GM12874 (cell line): ENCODE data around the gene ADCY1.

Source experiments
- CTCF ChIP-seq: IDR thresholded peaks from 2 replicates; pipeline ENCODE4 v1.5.1; 2011; ENCODE audit warnings: low read depth, mild to moderate bottlenecking, control low read depth, low read length, moderate library complexity; ENCODE audit not compliant: insufficient read depth

ADCY1 gene

GRCh38 chr7:45573204-45573603, 964 bp upstream of the ADCY1 start:
- TF ChIP-seq CTCF: no peak

DNA sequence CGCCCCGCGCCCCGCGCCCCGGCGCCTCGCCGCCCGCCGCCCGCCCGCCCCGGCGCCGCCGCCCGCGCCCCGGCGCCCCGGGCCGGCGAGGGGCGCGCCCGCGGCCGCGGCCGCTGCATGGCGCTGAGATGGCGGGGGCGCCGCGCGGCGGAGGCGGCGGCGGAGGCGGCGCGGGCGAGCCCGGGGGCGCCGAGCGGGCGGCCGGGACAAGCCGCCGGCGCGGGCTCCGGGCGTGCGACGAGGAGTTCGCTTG, 174 bp downstream of the ADCY1 start:
- TF ChIP-seq CTCF: no peak

GRCh38 chr7:45574669-45575500, 717 bp downstream of the ADCY1 start:
- TF ChIP-seq CTCF: no peak

GRCh38 chr7:45575501-45576248, 1.5 kb downstream of the ADCY1 start:
- no peak for TF ChIP-seq CTCF

- TF ChIP-seq CTCF: no peak
These were observed 2.2 kb downstream of the ADCY1 start for GRCh38 chr7:45576249-45576929.

DNA sequence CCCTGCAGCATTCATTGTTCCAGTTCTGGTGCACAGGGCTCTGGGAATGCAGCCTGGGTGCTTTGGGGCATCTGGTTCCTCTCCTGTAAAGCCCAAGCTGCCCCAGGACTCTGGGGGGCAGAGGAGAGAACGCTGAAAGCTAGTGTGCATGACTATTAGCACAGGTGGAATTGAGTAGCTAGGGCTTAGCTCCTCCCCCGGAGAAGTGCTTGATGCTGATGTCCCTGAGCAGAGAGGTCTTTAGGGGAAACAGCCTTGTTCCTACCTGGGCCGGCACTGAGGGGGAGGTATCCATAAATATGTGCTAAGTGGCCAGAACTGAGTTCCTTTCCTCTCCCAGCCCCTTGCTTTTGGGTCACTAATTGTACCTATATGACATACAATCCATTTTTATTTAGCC, 3.9 kb downstream of the ADCY1 start:
- no peak for TF ChIP-seq CTCF

DNA sequence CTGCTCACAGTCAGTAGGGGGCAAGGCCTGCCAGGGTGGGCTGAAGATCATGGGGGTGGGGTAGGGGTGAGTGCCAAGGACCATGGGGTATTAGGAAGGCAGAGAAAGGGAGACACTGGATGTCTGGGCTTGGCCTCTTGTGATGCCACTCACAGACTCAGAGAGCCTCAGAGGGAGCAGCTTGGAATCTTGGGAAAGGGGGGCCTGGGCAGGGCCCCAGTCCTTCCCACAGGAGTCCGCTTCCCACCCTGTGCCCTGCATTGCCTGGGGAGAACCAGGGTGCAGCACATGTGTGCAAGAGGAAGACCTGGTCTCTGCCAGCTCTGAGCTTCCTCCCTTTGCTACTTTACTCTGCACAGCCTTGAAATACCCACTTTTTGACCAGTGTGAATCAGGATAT, 4.3 kb downstream of the ADCY1 start:
- TF ChIP-seq CTCF: no peak
